ENCODE measurements around the gene FYN. TPM values are rescaled to one million over a fixed set of nuclear protein-coding genes. Genes with fewer than 3 reads are reported as not detected.

The FYN gene
- total and polyA plus RNA-seq, 2 of the 8 experiments (the other 6 are each of a cell fraction or from before 2014, with no cell fraction given), result 46.8 to 97.2 TPM

GRCh38 chr6:111852725-111853124 lies 20.5 kb downstream of the FYN start:
- Histone ChIP-seq H3K56ac (replicated peaks; ENCODE audit: insufficient read length, low read depth, low read length) (no peak overlapping the region), H3K18ac (ENCODE audit: extremely low read depth, low read length) (no peak overlapping the region), H3K4ac (replicated peaks; ENCODE audit: insufficient read length, low read depth, low read length) (no peak overlapping the region), H3K4me2 (ENCODE audit: insufficient read depth in 1 of 2, low read depth in 2 of 2, low read length in 2 of 2) (no peak overlapping the region), H3K4me1 (replicated peaks in 1 of 4; ENCODE audit: control insufficient read depth in 3 of 4, insufficient read depth in 4 of 4, low read length in 3 of 4) (peaks cover 0 to 17% (median 8%) of the 10 kb centered on the region in 4 experiments; a peak in 5 of 7 replicates), H2BK120ac (replicated peaks; ENCODE audit: low read depth, low read length) (no peak overlapping the region), H3K4me3 (ENCODE audit: extremely low read depth in 1 of 4, insufficient read depth in 2 of 4, low read depth in 3 of 4, low read length in 4 of 4) (no peak overlapping the region), H2BK12ac (ENCODE audit: low read depth, low read length) (no peak overlapping the region), H3K9ac (replicated peaks in 1 of 4; ENCODE audit: extremely low read depth in 1 of 4, low read depth in 3 of 4, low read length in 3 of 4) (no peak overlapping the region), H2BK20ac (ENCODE audit: low read length) (no peak overlapping the region), H2BK5ac (ENCODE audit: low read depth, low read length) (no peak overlapping the region), H2BK15ac (ENCODE audit: low read length) (no peak overlapping the region), H3K9me3 (ENCODE audit: insufficient read depth in 2 of 2, low read depth in 1 of 2, low read length in 1 of 2) (no peaks in the 10 kb centered on the region), H4K8ac (ENCODE audit: extremely low read depth, insufficient read depth, low read length) (no peak overlapping the region), H3K79me1 (ENCODE audit: low read depth, low read length) (peaks cover 19% of the 10 kb centered on the region; the same call in 1 of the 2 replicates), H3K27me3 (replicated peaks in 1 of 4; ENCODE audit: control insufficient read depth in 3 of 4, extremely low read depth in 1 of 4, insufficient read depth in 3 of 4, low read length in 3 of 4) (no peaks in the 10 kb centered on the region), H3K36me3 (ENCODE audit: control insufficient read depth in 2 of 4, insufficient read depth in 4 of 4, low read length in 3 of 4) (no peaks in the 10 kb centered on the region), H2AK5ac (ENCODE audit: low read depth, low read length) (no peak overlapping the region), H3K23ac (ENCODE audit: insufficient read length) (no peak overlapping the region), H3K27ac (ENCODE audit: low read depth, low read length) (no peak overlapping the region), H3K23me2 (ENCODE audit: low read depth, low read length) (no peaks in the 10 kb centered on the region), H3K14ac (ENCODE audit: insufficient read length) (no peak overlapping the region), H3K79me2 (ENCODE audit: control insufficient read depth in 1 of 2, insufficient read depth in 2 of 2, low read length in 2 of 2) (peaks cover 4 to 91% of the 10 kb centered on the region in 2 experiments; a peak in 2 of 4 replicates), H4K20me1 (replicated peaks in 1 of 2; ENCODE audit: control insufficient read depth in 1 of 2, insufficient read depth in 2 of 2, low read length in 2 of 2) (peaks cover 0 to 15% of the 10 kb centered on the region in 2 experiments), H2AFZ (ENCODE audit: low read length) (no peak overlapping the region), H4K91ac (replicated peaks; ENCODE audit: insufficient read length, low read length) (no peak overlapping the region), H4K5ac (ENCODE audit: insufficient read length, low read depth, low read length) (no peak overlapping the region)
- no peak for TF ChIP-seq SIN3A (conservative IDR thresholded peaks at IDR 0.05 in 1 of 2, IDR thresholded peaks at IDR 0.05 in 1 of 2; ENCODE audit: low read depth in 1 of 2, low read length in 2 of 2)
- no peak for TF ChIP-seq POLR2AphosphoS5 (IDR thresholded peaks at IDR 0.05; ENCODE audit: low read depth, low read length)
- no peak for TF ChIP-seq TAF7 (optimal IDR thresholded peaks at IDR 0.05; ENCODE audit: borderline replicate concordance, low read depth, low read length)
- no peak for TF ChIP-seq CTBP2 (IDR thresholded peaks at IDR 0.05; ENCODE audit: borderline replicate concordance, insufficient read depth, insufficient read length, low read length)
- no peak for TF ChIP-seq ATF3 (IDR thresholded peaks at IDR 0.05; ENCODE audit: insufficient read depth, low read depth, low read length)
- TF ChIP-seq KDM4A (IDR thresholded peaks at IDR 0.05; ENCODE audit: low read depth, low read length, severe bottlenecking), result no peak
- CTCF ChIA-PET (ENCODE audit: partially characterized antibody), result interaction anchor here (0.6 to 6.2 kb wide), 6 partner anchors 7 to 142 kb away, joined by 3 to 29 read pairs (median 3); no protein-coding TSS in a partner anchor
- POLR2A ChIA-PET (ENCODE audit: partially characterized antibody), result no interaction called here
- DNase-seq (ENCODE audit: low read depth in 1 of 2, low spot score in 2 of 2) (no peak), FAIRE-seq (no peak)
- WGBS, 2 experiments (ENCODE audit: extremely low coverage in 1 of 2, insufficient coverage in 1 of 2, insufficient read length in 1 of 2, insufficient replicate concordance in 2 of 2, low coverage in 1 of 2, low lambda C conversion rate in 2 of 2, missing lambda C conversion rate in 1 of 2), result 96% methylated on average over 2 of the region's 2 CpGs; no CpG with 5 or more reads in 1 of the 2 experiments
